Islet of Langerhans (tissue), 1 donor: ENCODE results near the gene LALBA.
"Not testable (repeated sequence)": the region's sequence is repeated elsewhere in the genome, so short reads cannot be mapped to it uniquely, and the experiment has no call there.

Experiments used
- FAIRE-seq: peaks from one replicate; lab custom pipeline; 2011; peaks lifted over from hg19 to GRCh38; lab: Jason Lieb, UNC

Gene LALBA

GRCh38 chr12:48569946-48570345 lies at the start of gene LALBA:
TSS of gene LALBA (minus strand) at chr12:48570046. CDS start at chr12:48570020, 26 bp downstream.
- no peak for FAIRE-seq

- FAIRE-seq = peak; percentile 91
These were observed 48.7 kb upstream of the LALBA start for GRCh38 chr12:48618541-48618940.

DNA sequence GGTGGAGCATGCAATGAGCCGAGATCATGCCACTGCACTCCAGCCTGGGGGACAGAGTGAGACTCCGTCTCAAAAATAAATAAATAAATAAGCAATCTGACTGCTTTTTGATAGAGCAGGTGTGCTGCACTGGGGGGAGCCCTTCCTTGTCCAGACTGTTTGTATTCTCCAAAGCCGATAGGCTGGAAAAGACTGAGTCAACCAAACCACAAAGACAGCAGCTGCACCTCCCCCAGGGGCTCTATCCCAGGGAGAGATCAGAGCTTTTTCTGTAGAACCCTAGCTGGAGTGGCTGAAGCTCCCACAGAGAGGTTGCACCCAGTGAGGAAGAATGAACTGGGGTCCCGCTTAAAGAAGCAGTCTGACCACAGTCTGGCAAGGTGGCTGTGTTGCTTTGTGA lies 45.8 kb upstream of the LALBA start:
- no peak for FAIRE-seq

DNA sequence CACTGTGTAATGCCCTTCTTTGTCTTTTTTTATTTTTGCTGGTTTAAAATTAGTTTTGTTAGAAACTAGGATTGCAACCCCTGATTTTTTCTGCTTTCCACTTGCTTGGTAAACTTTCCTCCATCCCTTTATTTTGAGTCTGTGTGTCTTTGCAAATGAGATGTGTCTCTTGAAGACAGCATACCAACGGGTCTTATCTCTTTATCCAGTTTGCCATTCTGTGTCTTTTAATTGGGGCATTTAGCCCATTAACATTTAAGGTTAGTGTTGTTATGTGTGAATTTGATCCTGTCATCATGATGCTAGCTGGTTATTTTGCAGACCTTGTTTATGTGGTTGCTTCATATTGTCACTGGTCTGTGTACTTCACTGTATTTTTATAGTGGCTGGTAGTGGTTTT lies 43.5 kb upstream of the LALBA start:
- no peak for FAIRE-seq

- no peak for FAIRE-seq
These were observed 32.5 kb upstream of the LALBA start for GRCh38 chr12:48602192-48602989.

GRCh38 chr12:48601013-48601756 lies 31.3 kb upstream of the LALBA start:
- FAIRE-seq = no peak

GRCh38 chr12:48600552-48600951 lies 30.7 kb upstream of the LALBA start:
- no peak for FAIRE-seq

DNA sequence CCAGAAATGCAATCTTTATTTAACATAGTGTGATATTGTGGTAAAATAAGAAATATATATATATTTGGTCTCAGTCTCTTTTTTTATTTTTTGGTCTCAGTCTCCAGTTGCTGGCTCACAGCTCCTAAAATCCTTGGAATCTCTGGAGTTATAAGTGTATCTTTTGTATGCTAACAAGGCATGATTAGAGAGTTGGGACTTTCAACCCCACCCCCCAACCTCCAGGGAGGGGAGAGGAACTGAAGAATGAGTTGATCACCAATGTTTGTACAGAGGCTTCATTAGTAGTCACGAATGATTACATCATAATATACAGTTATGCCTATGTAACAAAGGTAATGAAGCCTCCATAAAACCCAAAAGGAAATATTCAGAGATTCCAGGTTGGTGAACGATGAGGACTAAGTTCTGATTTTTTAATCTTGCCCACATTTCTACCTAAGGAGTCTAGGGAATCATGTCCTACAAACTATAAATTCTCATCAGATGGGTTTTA lies 22.8 kb upstream of the LALBA start:
- no peak for FAIRE-seq

GRCh38 chr12:48586361-48586760 lies 16.5 kb upstream of the LALBA start:
- no peak for FAIRE-seq

- no peak for FAIRE-seq
These were observed 13.9 kb upstream of the LALBA start for GRCh38 chr12:48583728-48584127.

DNA sequence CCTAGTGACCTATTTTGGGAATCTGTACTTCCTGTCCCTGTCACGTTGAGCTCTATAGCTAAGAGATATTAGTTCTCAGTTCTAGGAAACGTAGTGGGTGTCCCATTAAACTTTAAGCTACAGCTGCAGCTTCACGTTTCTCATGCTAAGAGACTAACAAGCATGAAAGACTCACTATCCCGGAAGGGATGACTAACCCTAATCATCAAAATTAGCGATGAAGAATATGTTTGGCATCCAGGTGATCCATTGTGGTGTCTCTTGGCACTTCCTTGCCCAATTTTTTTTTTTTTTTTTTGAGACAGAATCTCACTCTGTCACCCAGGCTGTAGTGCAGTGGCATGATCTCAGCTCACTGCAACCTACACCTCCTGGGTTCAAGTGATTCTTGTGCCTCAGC lies 11.0 kb upstream of the LALBA start:
- FAIRE-seq = no peak

DNA sequence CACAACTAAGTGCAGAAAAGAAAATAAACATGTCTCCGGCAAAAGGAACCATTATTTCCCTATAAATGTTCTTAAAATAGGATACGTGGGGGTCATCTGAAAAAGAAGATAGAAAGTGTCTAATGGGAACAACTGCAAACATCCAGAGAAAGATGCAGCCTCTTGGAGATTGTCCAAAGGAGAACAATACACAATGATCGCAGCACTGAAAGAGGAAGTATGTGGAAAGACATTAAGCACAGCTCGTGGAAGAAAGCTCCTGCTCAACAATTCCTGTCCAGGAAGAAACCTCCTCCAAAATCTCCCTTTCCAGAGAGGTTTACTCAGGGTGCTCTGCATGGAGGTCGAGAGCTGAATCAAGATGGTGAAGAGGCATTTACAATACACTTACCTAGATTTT lies 2.5 kb upstream of the LALBA start:
- FAIRE-seq = no peak

- FAIRE-seq = no peak
These were observed 2.1 kb downstream of the LALBA start for GRCh38 chr12:48567731-48568130.

DNA sequence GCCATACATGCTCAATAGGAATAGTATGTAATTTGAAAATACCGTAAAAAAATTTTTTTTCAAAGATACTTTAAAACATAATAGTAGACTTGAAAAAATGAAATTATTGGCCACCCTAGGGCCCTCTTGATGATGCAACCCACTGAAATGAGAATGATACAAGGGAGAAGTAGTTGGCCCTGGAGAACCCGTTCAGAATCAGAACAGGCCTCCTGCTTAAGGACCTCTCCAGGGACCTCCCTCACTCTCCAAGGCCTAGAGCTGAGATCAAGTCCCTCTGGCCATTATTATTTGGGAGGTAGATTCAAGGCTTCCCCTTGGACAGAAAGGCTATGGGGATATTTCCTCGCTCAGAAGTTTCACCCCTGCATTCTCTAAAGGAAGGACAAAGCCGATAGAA lies 11.9 kb downstream of the LALBA start:
- FAIRE-seq = no peak

DNA sequence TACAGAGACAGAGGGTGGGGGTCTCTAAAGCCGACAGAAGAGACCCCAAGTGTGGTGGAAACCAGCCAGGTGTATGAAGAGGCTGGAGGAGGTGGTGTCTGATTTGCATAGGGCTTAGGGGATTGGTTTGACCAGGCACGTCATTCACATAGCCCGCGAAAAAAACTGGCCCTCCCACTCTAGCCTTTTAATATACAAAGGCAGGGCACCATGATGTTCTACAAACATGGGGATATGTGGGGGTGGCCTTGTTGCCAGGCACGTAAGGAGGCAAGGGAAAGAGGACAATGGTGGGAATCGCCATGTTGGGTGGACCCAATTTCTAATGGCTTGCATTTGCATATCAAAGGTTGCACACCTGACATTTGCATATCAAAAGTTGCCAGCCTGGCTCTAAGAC lies 13.2 kb downstream of the LALBA start:
- FAIRE-seq = no peak

DNA sequence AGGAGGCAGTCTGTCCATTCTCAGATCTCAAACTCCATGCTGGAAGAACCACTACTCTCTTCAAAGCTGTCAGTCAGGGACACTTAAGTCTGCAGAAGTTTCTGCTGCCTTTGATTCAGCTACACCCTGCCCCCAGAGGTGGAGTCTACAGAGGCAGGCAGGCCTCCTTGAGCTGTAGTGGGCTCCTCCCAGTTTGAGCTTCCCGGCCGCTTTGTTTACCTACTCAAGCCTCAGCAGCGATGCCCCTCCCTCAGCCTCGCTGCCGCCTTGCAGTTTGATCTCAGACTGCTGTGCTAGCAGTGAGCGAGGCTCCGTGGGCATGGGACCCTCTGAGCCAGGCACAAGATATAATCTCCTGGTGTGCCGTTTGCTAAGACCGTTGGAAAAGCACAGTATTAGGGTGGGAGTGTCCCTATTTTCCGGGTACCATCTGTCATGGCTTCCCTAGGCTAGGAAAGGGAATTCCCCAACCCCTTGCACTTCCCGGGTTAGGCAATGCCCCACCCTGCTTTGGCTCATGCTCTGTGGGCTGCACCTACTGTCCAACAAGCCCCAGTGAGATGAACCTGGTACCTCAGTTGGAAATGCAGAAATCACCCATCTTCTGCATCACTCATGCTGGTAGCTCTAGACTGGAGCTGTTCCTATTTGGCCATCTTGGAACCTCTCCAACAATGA lies 16.0 kb downstream of the LALBA start:
- FAIRE-seq = not testable (repeated sequence)

DNA sequence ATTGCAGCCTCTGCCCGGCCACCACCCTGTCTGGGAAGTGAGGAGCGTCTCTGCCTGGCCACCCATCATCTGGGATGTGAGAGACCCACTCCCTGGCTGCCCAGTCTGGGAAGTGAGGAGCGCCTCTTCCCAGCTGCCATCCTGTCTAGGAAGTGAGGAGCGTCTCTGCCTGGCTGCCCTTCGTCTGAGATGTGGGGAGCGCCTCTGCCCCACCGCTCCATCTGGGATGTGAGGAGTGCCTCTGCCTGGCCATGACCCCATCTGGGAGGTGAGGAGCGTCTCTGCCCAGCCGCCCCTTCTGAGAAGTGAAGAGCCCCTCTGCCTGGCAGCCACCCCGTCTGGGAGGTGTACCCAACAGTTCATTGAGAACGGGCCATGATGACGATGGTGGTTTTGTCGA lies 18.2 kb downstream of the LALBA start:
- FAIRE-seq = not testable (repeated sequence)

GRCh38 chr12:48547012-48547411 lies 22.8 kb downstream of the LALBA start:
- FAIRE-seq = not testable (repeated sequence)

- FAIRE-seq = no peak
These were observed 23.9 kb downstream of the LALBA start for GRCh38 chr12:48545833-48546469.

GRCh38 chr12:48542300-48542928 lies 27.4 kb downstream of the LALBA start:
- FAIRE-seq = no peak

- no peak for FAIRE-seq
These were observed 33.2 kb downstream of the LALBA start for GRCh38 chr12:48536602-48537001.

- FAIRE-seq = no peak
These were observed 37.2 kb downstream of the LALBA start for GRCh38 chr12:48532601-48533000.
